GM21619 (cell line): ENCODE data around the gene TTC23.
A peak's percentile ranks its signal among the peaks of the same experiment; 100 is the strongest.

Experiments used
- ATAC-seq: cut with Tn5 transposase; IDR thresholded peaks from one replicate; pipeline ENCODE4 v1.9.1; 2021; ENCODE audit not compliant: unreplicated experiment

The TTC23 gene

DNA sequence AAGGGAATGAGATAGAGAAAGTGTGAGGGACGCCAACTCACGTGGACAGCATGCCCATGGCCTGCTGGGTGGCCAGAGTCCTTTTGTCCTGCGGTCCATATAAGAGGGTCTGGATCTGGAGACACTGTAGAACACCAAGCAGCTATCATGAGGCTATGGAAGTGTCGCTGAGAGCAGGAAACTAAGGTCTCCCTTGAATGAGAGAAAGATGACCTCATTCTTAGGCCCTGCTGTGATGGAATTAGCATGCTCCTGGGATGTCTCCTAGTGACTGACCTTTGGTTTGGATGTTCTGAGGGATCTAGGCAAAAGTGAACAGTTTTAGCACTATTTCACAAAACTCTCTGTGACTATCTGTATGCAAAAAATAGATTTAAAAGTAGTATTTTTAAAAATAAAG, 110.1 kb downstream of the TTC23 start:
- no peak for ATAC-seq

DNA sequence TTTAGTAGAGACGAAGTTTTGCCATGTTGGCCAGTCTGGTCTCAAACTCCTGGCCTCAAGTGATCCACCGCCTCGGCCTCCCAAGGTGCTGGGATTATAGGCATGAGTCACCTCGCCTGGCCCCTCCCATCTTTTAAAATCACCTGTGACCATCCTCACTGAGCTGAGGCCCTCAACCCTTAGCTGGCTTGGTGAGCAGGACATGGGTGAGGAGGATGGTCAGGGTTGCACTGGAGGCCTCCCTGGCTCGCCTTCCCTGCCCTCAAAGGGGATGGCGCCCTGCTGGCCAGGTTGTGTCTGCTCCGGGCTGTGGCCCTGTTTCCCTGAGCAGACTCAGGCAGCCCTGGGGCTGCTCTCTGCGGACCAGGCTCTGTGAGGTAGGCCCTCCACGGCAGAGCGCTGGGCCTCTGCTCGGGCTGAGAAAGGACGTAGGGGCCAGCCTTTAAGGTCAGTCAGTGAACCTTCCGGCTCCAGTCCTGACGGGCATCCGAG, 110.8 kb downstream of the TTC23 start:
- ATAC-seq, result no peak

GRCh38 chr15:99137877-99138276, 111.5 kb downstream of the TTC23 start:
- no peak for ATAC-seq

- ATAC-seq, result no peak
These were observed 112.3 kb downstream of the TTC23 start for GRCh38 chr15:99137111-99137546.

- peak; percentile 92 for ATAC-seq
These were observed 114.2 kb downstream of the TTC23 start for GRCh38 chr15:99135194-99135593.

GRCh38 chr15:99134317-99134821, 115.0 kb downstream of the TTC23 start:
- ATAC-seq, result no peak

DNA sequence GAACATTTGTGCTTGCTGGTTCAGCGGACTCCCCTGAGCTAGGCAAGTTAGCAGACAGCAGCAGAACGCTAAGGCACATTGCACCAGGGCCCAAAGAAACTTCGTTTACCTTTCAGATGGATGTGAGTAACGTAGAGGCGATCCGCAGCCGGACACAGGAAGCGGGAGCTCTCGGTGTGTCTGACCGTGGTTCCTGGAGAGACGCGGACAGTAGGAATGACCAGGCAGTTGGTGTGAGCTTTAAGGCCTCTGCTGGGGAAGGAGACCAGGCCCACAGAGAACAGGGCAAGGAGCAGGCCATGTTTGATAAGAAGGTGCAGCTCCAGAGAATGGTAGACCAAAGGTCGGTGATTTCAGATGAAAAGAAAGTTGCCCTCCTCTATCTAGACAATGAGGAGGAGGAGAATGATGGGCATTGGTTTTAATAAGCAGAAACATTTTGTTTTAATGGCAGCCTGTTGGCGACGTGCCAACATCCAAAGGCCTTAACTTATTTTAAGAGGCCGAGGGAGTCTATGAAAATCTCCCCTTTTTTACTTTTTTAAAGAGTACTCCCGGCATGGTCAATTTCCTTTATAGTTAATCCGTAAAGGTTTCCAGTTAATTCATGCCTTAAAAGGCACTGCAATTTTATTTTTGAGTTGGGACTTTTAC, 116.6 kb downstream of the TTC23 start:
- ATAC-seq, result no peak

DNA sequence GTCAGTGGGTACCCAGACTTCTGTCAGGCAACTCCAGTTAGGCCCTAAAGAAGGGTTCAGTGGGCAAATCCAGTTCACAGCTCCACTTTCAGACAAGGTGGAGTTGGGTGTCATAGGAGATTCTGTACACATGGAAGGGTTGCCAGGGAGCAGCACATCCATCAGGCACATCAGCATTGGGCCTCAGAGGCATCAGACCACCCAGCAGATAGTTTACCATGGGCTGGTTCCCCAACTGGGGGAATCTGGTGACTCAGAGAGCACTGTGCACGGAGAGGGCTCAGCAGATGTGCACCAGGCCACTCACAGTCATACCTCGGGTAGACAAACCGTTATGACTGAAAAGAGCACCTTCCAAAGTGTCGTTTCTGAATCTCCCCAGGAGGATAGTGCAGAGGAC, 117.3 kb downstream of the TTC23 start:
- no peak for ATAC-seq

- ATAC-seq, result no peak
These were observed 117.8 kb downstream of the TTC23 start for GRCh38 chr15:99131441-99132023.

DNA sequence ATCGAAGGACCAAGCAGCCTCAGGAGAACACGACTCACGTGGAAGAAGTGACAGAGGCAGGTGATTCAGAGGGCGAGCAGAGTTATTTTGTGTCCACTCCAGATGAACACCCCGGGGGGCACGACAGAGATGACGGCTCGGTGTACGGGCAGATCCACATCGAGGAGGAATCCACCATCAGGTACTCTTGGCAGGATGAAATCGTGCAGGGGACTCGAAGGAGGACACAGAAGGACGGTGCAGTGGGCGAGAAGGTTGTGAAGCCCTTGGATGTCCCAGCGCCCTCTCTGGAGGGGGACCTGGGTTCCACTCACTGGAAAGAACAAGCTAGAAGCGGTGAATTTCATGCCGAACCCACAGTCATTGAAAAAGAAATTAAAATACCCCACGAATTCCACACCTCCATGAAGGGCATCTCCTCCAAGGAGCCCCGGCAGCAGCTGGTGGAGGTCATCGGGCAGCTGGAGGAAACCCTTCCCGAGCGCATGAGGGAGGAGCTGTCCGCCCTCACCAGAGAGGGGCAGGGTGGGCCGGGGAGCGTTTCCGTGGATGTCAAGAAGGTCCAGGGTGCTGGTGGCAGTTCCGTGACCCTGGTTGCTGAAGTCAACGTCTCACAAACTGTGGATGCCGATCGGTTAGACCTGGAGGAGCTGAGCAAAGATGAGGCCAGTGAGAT, 118.5 kb downstream of the TTC23 start:
- ATAC-seq, result no peak

DNA sequence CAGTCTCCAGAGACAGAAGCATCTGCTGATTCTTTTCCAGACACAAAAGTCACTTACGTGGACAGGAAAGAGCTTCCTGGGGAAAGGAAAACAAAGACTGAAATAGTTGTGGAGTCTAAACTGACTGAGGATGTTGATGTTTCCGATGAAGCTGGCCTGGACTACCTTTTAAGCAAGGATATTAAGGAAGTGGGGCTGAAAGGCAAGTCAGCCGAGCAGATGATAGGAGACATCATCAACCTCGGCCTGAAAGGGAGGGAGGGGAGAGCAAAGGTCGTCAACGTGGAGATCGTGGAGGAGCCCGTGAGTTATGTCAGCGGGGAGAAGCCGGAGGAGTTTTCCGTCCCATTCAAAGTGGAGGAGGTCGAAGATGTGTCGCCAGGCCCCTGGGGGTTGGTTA, 119.1 kb downstream of the TTC23 start:
- no peak for ATAC-seq

DNA sequence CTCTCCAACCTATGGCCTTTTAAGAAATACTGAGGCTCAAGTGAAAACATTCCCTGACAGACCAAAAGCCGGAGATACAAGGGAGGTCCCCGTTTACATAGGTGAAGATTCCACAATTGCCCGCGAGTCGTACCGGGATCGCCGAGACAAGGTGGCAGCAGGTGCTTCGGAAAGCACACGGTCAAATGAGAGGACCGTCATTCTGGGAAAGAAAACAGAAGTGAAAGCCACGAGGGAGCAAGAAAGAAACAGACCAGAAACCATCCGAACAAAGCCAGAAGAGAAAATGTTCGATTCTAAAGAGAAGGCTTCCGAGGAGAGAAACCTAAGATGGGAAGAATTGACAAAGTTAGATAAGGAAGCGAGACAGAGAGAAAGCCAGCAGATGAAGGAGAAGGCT, 119.7 kb downstream of the TTC23 start:
- ATAC-seq, result no peak

- ATAC-seq, result no peak
These were observed 121.0 kb downstream of the TTC23 start for GRCh38 chr15:99128411-99128810.

- ATAC-seq, result no peak
These were observed 121.6 kb downstream of the TTC23 start for GRCh38 chr15:99127773-99128172.

DNA sequence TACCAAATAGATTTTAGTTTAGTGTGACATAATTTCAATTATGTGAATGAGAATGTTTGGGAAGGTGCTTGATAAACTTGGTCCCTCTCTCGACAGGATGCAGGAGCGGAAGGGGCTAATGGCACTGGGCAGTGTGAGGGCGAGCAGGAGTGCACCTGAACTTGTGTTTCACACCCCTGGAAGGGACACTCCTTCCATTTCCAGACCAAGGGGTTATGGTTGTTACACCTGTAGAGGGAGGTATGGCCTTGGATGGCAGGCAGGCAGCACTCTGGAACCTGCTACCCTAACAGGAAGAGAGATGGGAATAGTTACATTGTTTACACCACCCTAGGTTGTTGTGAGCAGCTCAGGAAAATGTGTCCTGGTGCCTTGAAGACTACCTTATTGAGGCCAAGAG, 122.5 kb downstream of the TTC23 start:
- no peak for ATAC-seq

DNA sequence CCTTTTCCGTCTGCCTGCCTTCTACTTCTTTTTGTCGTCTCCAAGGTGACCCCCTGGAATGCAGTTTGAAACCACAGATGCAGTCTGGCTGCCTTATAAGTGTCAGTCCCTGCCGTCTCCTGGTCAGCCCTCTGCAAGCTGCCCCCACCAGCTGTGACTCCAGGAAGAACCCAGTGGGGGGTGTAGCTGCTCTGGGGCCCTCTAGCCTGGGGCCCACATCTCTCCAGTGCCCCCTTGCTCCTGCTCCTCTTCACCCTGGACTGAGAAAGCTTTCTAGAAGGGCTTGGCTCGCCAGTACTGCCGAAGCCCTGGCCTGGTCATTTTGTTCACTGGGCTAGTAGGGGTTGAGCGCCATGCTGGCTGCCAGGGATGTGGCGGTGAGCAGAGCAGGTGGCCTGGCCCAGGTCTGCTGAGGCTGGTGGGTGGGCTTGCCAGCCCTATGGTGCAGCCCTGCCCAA, 123.2 kb downstream of the TTC23 start:
- no peak for ATAC-seq

- no peak for ATAC-seq
These were observed 124.1 kb downstream of the TTC23 start for GRCh38 chr15:99125061-99125891.

DNA sequence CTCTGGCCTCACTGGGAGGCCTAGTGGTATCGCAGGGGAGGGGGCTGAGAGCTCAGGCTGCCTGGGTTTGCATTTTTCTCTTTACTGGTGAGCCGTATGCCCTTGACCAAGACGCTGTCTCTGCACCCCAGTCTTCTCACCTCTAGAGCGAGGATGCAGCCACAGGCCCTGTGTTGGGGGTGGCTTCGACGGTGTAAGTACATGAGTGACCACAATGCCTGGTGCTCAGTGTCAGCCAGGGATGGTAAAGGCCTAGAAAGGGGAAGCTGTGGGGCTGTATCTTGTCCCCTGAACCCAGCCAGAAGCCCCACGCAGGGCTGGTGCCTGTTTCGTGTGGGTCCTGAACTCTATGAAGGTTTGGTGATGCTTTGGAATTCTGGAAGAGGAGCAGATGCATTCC, 124.7 kb downstream of the TTC23 start:
- no peak for ATAC-seq

GRCh38 chr15:99123713-99124451, 125.5 kb downstream of the TTC23 start:
- ATAC-seq, result no peak
